ENCODE data around the gene PDE4D.

The PDE4D gene

GRCh38 chr5:59665086-59665831, 228.3 kb downstream of the PDE4D start:
- no peak overlapping the region for H3K4me3 ChIP-seq (ENCODE audit: low read depth, low read length)
- no peaks in the 10 kb centered on the region for H3K9me3 ChIP-seq (ENCODE audit: severe bottlenecking)
- no peaks in the 10 kb centered on the region for H3K27me3 ChIP-seq (ENCODE audit: insufficient read depth, low read depth, severe bottlenecking)
- TF ChIP-seq CTCF (IDR thresholded peaks at IDR 0.05; ENCODE audit: low read depth, low read length) = no peak
- H3K36me3 ChIP-seq = no peaks in the 10 kb centered on the region
- no peak overlapping the region for H3K27ac ChIP-seq
- no peak for DNase-seq

- Histone ChIP-seq H3K4me3 (ENCODE audit: low read depth, low read length) (no peak overlapping the region), H3K27ac (peak overlapping the region; percentile 72), H3K27me3 (ENCODE audit: insufficient read depth, low read depth, severe bottlenecking) (no peaks in the 10 kb centered on the region), H3K36me3 (no peaks in the 10 kb centered on the region), H3K9me3 (ENCODE audit: severe bottlenecking) (no peaks in the 10 kb centered on the region)
- DNase-seq = peak; percentile 56
- no peak for TF ChIP-seq CTCF (IDR thresholded peaks at IDR 0.05; ENCODE audit: low read depth, low read length)
These were observed 231.4 kb downstream of the PDE4D start for GRCh38 chr5:59661954-59662615.

- Histone ChIP-seq H3K9me3 (ENCODE audit: severe bottlenecking) (no peaks in the 10 kb centered on the region), H3K27me3 (ENCODE audit: insufficient read depth, low read depth, severe bottlenecking) (no peaks in the 10 kb centered on the region), H3K27ac (peak overlapping the region; percentile 72), H3K36me3 (no peaks in the 10 kb centered on the region), H3K4me3 (ENCODE audit: low read depth, low read length) (no peak overlapping the region)
- no peak for DNase-seq
- TF ChIP-seq CTCF (IDR thresholded peaks at IDR 0.05; ENCODE audit: low read depth, low read length) = no peak
These were observed 232.2 kb downstream of the PDE4D start for GRCh38 chr5:59661311-59661710.

- Histone ChIP-seq H3K4me3 (ENCODE audit: low read depth, low read length) (no peak overlapping the region), H3K9me3 (ENCODE audit: severe bottlenecking) (no peaks in the 10 kb centered on the region), H3K36me3 (no peaks in the 10 kb centered on the region), H3K27ac (no peak overlapping the region), H3K27me3 (ENCODE audit: insufficient read depth, low read depth, severe bottlenecking) (no peaks in the 10 kb centered on the region)
- no peak for DNase-seq
- peak; percentile 15; the same call in 1 of the 2 replicates for TF ChIP-seq CTCF (IDR thresholded peaks at IDR 0.05; ENCODE audit: low read depth, low read length)
These were observed 232.8 kb downstream of the PDE4D start for GRCh38 chr5:59660737-59661136.

GRCh38 chr5:59656351-59657254, 236.9 kb downstream of the PDE4D start:
- Histone ChIP-seq H3K27ac (peak overlapping the region; percentile 15; the same call in 1 of the 2 replicates), H3K4me3 (ENCODE audit: low read depth, low read length) (no peak overlapping the region), H3K36me3 (no peaks in the 10 kb centered on the region), H3K9me3 (ENCODE audit: severe bottlenecking) (no peaks in the 10 kb centered on the region), H3K27me3 (ENCODE audit: insufficient read depth, low read depth, severe bottlenecking) (no peaks in the 10 kb centered on the region)
- DNase-seq = peak; percentile 40
- TF ChIP-seq CTCF (IDR thresholded peaks at IDR 0.05; ENCODE audit: low read depth, low read length) = no peak
